Tibial nerve (tissue), 3 donors: Measurements from ENCODE around the gene PRPF6.

Source experiments
- CTCF ChIP-seq, 5 experiments: fragments of 200-600 bp in 3 of 5; fragments of 450-650 bp in 2 of 5; sonication (generic) in 3 of 5; IDR thresholded peaks; one replicate each; pipeline ENCODE4 v1.5.1; 2016 to 2019; ENCODE audit warnings: antibody characterized with exemption in 5 of 5, mild to moderate bottlenecking in 3 of 5, moderate library complexity in 2 of 5
- POLR2A ChIP-seq, 2 donors: fragments of 450-650 bp; IDR thresholded peaks; one replicate each; pipeline ENCODE4 v1.6.1; 2017; ENCODE audit warnings: antibody characterized with exemption in 2 of 2, mild to moderate bottlenecking in 2 of 2, moderate library complexity in 2 of 2

- no peak for TF ChIP-seq CTCF (IDR thresholded peaks at IDR 0.05)
- TF ChIP-seq POLR2A (IDR thresholded peaks at IDR 0.05): no peak
Measured at GRCh38 chr20:64033981-64034493, 53.1 kb downstream of the PRPF6 start.
